K562 (cell line): ENCODE results near the gene EFCAB7. TPM values are rescaled to one million over a fixed set of nuclear protein-coding genes. Genes with fewer than 3 reads are reported as not detected.

Experiments used
- ATAC-seq: fragments of 200-7000 bp; cut with Tn5 transposase; 3 replicates; pipeline ENCODE4 v1.9.1; 2020; ENCODE audit warnings: moderate library complexity
- BruUV-seq: library from RNA; stranded (reverse); fragments of 400-500 nt; replicated peaks from 2 replicates; lab custom pipeline; 2021; lab: Mats Ljungman, UMichigan
- CTCF ChIA-PET: fragments of 300-600 bp; formaldehyde crosslinking; extraction: SDS; loops from one replicate; lab custom pipeline; 2021; ENCODE audit warnings: low intra/inter-chr PET ratio; lab: Yijun Ruan, JAX
- POLR2A ChIA-PET: fragments of 300-600, 350-650 bp; sonication (Branson Sonifier 250); formaldehyde crosslinking; extraction: SDS; loops from one replicate; lab custom pipeline; 2021; ENCODE audit warnings: antibody characterized with exemption, inconsistent platforms; lab: Yijun Ruan, JAX
- DNase-seq, 4 experiments: peaks; one replicate each; pipeline versions ENCODE4 v3.0.0 to v3.0.0-alpha.2; 2011 to 2018; ENCODE audit warnings: low spot score in 3 of 4, mixed read lengths in 3 of 4; ENCODE audit errors: extremely low read depth in 1 of 4
- FAIRE-seq: peaks from 2 replicates; lab custom pipeline; 2011; peaks lifted over from hg19 to GRCh38; lab: Jason Lieb, UNC
- H2AFZ ChIP-seq: 2 replicates; pipeline ENCODE4 v1.6.0; 2011; ENCODE audit warnings: low read depth, low read length, control low read depth, inconsistent platforms
- H3K27ac ChIP-seq: fragments of 200-600 bp; 3 replicates; pipeline ENCODE4 v1.8.0; 2011; ENCODE audit warnings: low read depth, mild to moderate bottlenecking, control low read depth, inconsistent platforms, low read length, moderate library complexity, mixed read lengths; ENCODE audit errors: extremely low read depth
- H3K27me3 ChIP-seq, 2 experiments: fragments of 300-600 bp in 1 of 2; 2 replicates in 1 of 2; 3 replicates in 1 of 2; pipeline versions ENCODE4 v1.6.0 to v1.8.0; 2011; ENCODE audit warnings: inconsistent platforms in 2 of 2, low read length in 2 of 2, mild to moderate bottlenecking in 1 of 2, mixed read lengths in 1 of 2, moderate library complexity in 1 of 2; ENCODE audit not compliant: control insufficient read depth in 2 of 2, insufficient read depth in 2 of 2
- H3K36me3 ChIP-seq: fragments of 300-600 bp; 3 replicates; pipeline ENCODE4 v1.8.0; 2011; ENCODE audit warnings: mild to moderate bottlenecking, low read length, inconsistent platforms; ENCODE audit not compliant: control insufficient read depth, insufficient read depth
- H3K4me1 ChIP-seq, 2 experiments: fragments of 200-600 bp in 1 of 2; replicated peaks in 1 of 2; 2 replicates in 1 of 2; 3 replicates in 1 of 2; pipeline versions ENCODE4 v1.5.1 to v1.8.0; 2011; ENCODE audit warnings: inconsistent platforms in 2 of 2, low read length in 2 of 2, mild to moderate bottlenecking in 1 of 2, mixed read lengths in 1 of 2, moderate library complexity in 1 of 2; ENCODE audit not compliant: control insufficient read depth in 2 of 2, insufficient read depth in 2 of 2
- H3K4me2 ChIP-seq: 2 replicates; pipeline ENCODE4 v1.6.1; 2011; ENCODE audit warnings: low read length, control low read depth, inconsistent platforms, mixed read lengths; ENCODE audit not compliant: insufficient read depth
- H3K4me3 ChIP-seq: fragments of 200-600 bp; sonication (generic), shearing (Covaris generic); 2 replicates; pipeline ENCODE4 v1.5.1; 2016; ENCODE audit warnings: control low read depth, inconsistent platforms
- H3K79me2 ChIP-seq: fragments of 200-600 bp; 3 replicates; pipeline ENCODE4 v1.8.0; 2011; ENCODE audit warnings: low read length, inconsistent platforms; ENCODE audit not compliant: control insufficient read depth, insufficient read depth
- H3K9ac ChIP-seq, 2 experiments: 2 replicates each; pipeline versions ENCODE4 v1.6.0 to v1.6.1; 2011; ENCODE audit warnings: low read depth in 2 of 2, low read length in 2 of 2, control low read depth in 1 of 2, inconsistent platforms in 1 of 2, mild to moderate bottlenecking in 1 of 2, mixed read lengths in 1 of 2; ENCODE audit not compliant: insufficient read depth in 1 of 2
- H3K9me1 ChIP-seq: one replicate; pipeline ENCODE4 v1.6.0; 2011; ENCODE audit warnings: inconsistent platforms, mild to moderate bottlenecking, low read length, moderate library complexity; ENCODE audit not compliant: control insufficient read depth, insufficient read depth
- H3K9me3 ChIP-seq: replicated peaks from 2 replicates; pipeline ENCODE4 v1.5.1; 2011; ENCODE audit warnings: low read depth, low read length, inconsistent platforms; ENCODE audit not compliant: control insufficient read depth, insufficient read depth
- H4K20me1 ChIP-seq: replicated peaks from 2 replicates; pipeline ENCODE4 v1.6.1; 2011; ENCODE audit warnings: low read length, inconsistent platforms, mixed read lengths; ENCODE audit not compliant: control insufficient read depth, insufficient read depth
- SPI1 ChIP-seq: IDR thresholded peaks from 2 replicates; pipeline ENCODE4 v1.6.1; 2011; ENCODE audit warnings: low read depth, low read length, control low read depth, borderline replicate concordance
- ZNF561 ChIP-seq: fragments of 450-650 bp; formaldehyde crosslinking; conservative IDR thresholded peaks from 2 replicates; pipeline ENCODE4 v1.4.0; 2020; ENCODE audit warnings: mild to moderate bottlenecking, moderate library complexity
- WGBS: fragments of 100-300 bp; shearing (Covaris generic); methylation state at CpG from one replicate; pipeline ENCODE4 v1.1.6; 2016; ENCODE audit warnings: low coverage, mixed read lengths; ENCODE audit not compliant: insufficient coverage; ENCODE audit errors: missing lambda C conversion rate; 5-methylcytosine and 5-hydroxymethylcytosine counted together
- in situ Hi-C: fragments of 300-500 bp; cut with MboI; formaldehyde crosslinking; loops from 4 replicates; pipeline ENCODE4 v1.15.0; 2018; ENCODE audit warnings: inconsistent platforms, mixed read lengths
- intact Hi-C: fragments of 100-400 bp; cut with micrococcal nuclease; formaldehyde crosslinking; loops from 2 replicates; pipeline ENCODE4 v1.14.2; 2022
- polyA plus RNA-seq, 8 experiments: library from polyadenylated mRNA; depleted of rRNA in 4 of 8; stranded (reverse) in 5 of 8; unstranded in 3 of 8; fragments of >200 nt; fragmentation: Nextera tagmentation in 2 of 8; fragmentation: Illumina TruSeq in 1 of 8; extraction: Ambion mirVana in 2 of 8; extraction: Trizol in 1 of 8; gene quantifications; 2 replicates each; pipeline versions ENCODE4 v1.2.1 to v1.2.3, GENCODE V29; 2011 to 2014; ENCODE audit warnings: inconsistent platforms in 1 of 8, missing spikeins in 1 of 8
- total RNA-seq, 7 experiments: library from RNA; depleted of rRNA in 6 of 7; stranded (reverse); fragments of >200 nt in 6 of 7; fragmentation: Illumina TruSeq in 2 of 7; extraction: Trizol in 2 of 7; gene quantifications; 2 replicates each; pipeline versions ENCODE4 v1.2.1 to v1.2.3, GENCODE V29; 2011 to 2021; ENCODE audit warnings: low replicate concordance in 1 of 7
- TF ChIP-seq, protein P1 (sequence below): conservative IDR thresholded peaks from 2 replicates; pipeline ENCODE4 v1.6.1; 2011; ENCODE audit warnings: low read depth, mild to moderate bottlenecking, low read length; ENCODE audit not compliant: control insufficient read depth

Gene EFCAB7
- total and polyA plus RNA-seq, 9 of the 15 experiments (the other 6 are each of a cell fraction or from before 2014, with no cell fraction given), result 3.2 to 7.6 (median 5.7) TPM

DNA sequence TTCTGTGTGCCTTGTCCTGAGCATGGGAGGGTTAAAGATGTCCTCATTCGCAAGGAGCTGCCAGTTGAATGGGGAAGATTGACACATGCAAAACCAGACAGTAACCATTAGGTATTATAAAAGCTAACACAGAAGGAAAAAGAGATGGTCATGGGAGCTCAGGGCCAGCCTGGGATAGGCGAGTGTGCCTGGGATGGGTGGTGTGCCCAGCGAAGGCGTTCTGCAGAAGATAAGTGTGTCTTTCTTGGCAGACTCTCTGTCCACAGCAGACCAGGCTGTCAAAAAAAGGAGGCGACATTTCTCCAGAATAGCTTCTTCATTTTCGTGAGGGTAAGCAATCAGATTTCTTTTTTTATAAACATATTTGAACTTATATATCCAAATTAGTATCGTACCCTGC is 84.0 kb downstream of the EFCAB7 start:
- ChIA-PET CTCF (no interaction called here), POLR2A (interaction anchor here (0.6 kb wide), 1 partner anchor 23 kb away, joined by 3 read pairs; no protein-coding TSS in a partner anchor)
- Histone ChIP-seq H3K27ac (no peak overlapping the region), H3K36me3 (no peaks in the 10 kb centered on the region), H3K79me2 (no peaks in the 10 kb centered on the region), H3K4me1 (no peaks in the 10 kb centered on the region), H3K9me3 (no peaks in the 10 kb centered on the region), H3K9ac (no peak overlapping the region), H3K4me2 (no peak overlapping the region), H3K27me3 (peaks cover 13 to 23% of the 10 kb centered on the region in 2 experiments), H4K20me1 (no peaks in the 10 kb centered on the region; the same call in 1 of the 2 replicates), H2AFZ (no peak overlapping the region), H3K4me3 (no peak overlapping the region), H3K9me1 (no peaks in the 10 kb centered on the region)
- in situ Hi-C loops, result no loop called here
- no peak for TF ChIP-seq SPI1
- intact Hi-C loops, result no loop called here
- under 1% methylated on average over 7 of the region's 7 CpGs for WGBS
- ATAC-seq, result no peak
- DNase-seq, result no peak
- no TSS peak for BruUV-seq
- no peak for FAIRE-seq

DNA sequence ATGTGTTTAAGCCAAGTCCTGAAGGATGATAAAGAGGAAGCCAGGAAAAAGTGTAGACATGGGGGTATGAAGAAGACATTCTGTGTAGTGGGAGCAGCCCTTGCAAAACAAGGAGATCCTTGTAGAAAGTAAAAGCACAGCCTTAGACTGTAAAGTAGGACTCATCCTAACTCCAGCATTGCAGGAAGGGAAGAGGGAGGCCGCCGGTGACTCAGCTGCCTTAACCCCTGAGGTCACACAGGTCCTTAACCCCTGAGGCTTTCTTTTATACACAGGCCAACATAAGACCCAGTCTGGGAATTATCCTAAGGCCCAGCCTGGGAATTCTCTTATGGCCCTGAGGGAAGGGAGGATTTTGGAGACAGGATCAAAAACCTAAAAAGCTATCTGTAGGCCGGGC is 87.9 kb downstream of the EFCAB7 start:
- ATAC-seq (no peak), FAIRE-seq (no peak), DNase-seq (no peak)
- Histone ChIP-seq H2AFZ (no peak overlapping the region), H3K9ac (no peak overlapping the region), H3K79me2 (no peaks in the 10 kb centered on the region), H4K20me1 (no peaks in the 10 kb centered on the region; the same call in 1 of the 2 replicates), H3K4me2 (no peak overlapping the region), H3K36me3 (no peaks in the 10 kb centered on the region), H3K4me3 (no peak overlapping the region), H3K9me3 (no peaks in the 10 kb centered on the region), H3K9me1 (no peaks in the 10 kb centered on the region), H3K4me1 (no peaks in the 10 kb centered on the region), H3K27ac (no peak overlapping the region), H3K27me3 (peaks cover 11 to 15% of the 10 kb centered on the region in 2 experiments)
- CTCF ChIA-PET, result no interaction called here
- POLR2A ChIA-PET, result interaction anchor here (0.6 to 1.6 kb wide), 2 partner anchors 16 to 24 kb away, joined by 3 to 7 read pairs; no protein-coding TSS in a partner anchor
- BruUV-seq, result no TSS peak
- 0% methylated on average over 3 of the region's 3 CpGs for WGBS
- in situ Hi-C loops, result no loop called here
- intact Hi-C loops, result no loop called here
- TF ChIP-seq ZNF561 (CRISPR knock-in tag), result no peak
- TF ChIP-seq, protein P1, sequence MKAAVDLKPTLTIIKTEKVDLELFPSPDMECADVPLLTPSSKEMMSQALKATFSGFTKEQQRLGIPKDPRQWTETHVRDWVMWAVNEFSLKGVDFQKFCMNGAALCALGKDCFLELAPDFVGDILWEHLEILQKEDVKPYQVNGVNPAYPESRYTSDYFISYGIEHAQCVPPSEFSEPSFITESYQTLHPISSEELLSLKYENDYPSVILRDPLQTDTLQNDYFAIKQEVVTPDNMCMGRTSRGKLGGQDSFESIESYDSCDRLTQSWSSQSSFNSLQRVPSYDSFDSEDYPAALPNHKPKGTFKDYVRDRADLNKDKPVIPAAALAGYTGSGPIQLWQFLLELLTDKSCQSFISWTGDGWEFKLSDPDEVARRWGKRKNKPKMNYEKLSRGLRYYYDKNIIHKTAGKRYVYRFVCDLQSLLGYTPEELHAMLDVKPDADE, result no peak
